ENCODE measurements around the gene EPS8. TPM values are rescaled to one million over a fixed set of nuclear protein-coding genes. Genes with fewer than 3 reads are reported as not detected.

The EPS8 gene
- total and polyA plus RNA-seq, 7 donors, result 47.7 to 132 (median 108) TPM

GRCh38 chr12:15831315-15831978 is 42.3 kb upstream of the EPS8 start:
- Histone ChIP-seq H3K36me3 (no peaks in the 10 kb centered on the region), H3K4me1 (no peaks in the 10 kb centered on the region), H3K9me3 (no peaks in the 10 kb centered on the region), H3K27ac (no peak overlapping the region), H3K4me3 (no peak overlapping the region), H3K27me3 (no peaks in the 10 kb centered on the region)
- TF ChIP-seq POLR2A (IDR thresholded peaks at IDR 0.05) (no peak), CTCF (IDR thresholded peaks at IDR 0.05) (no peak)
- intact Hi-C loops (cut with DNase I), result no loop called here
- DNase-seq, result no peak
- WGBS, 2 donors, result 89 to 92% methylated on average over 3 of the region's 3 CpGs

GRCh38 chr12:15830538-15830937 is 41.4 kb upstream of the EPS8 start:
- Histone ChIP-seq H3K27me3 (no peaks in the 10 kb centered on the region), H3K27ac (no peak overlapping the region), H3K4me1 (no peaks in the 10 kb centered on the region), H3K9me3 (no peaks in the 10 kb centered on the region), H3K4me3 (no peak overlapping the region), H3K36me3 (no peaks in the 10 kb centered on the region)
- intact Hi-C loops (cut with DNase I), result no loop called here
- no peak for DNase-seq
- 78 to 82% methylated on average over 3 of the region's 3 CpGs for WGBS, 2 donors
- TF ChIP-seq POLR2A (IDR thresholded peaks at IDR 0.05) (no peak), CTCF (IDR thresholded peaks at IDR 0.05) (no peak), POLR2AphosphoS5 (IDR thresholded peaks at IDR 0.05) (no peak), EP300 (IDR thresholded peaks at IDR 0.05) (no peak)

- H3K4me1 ChIP-seq, result no peaks in the 10 kb centered on the region
- intact Hi-C loops (cut with DNase I), result no loop called here
- 83 to 92% methylated on average over 3 of the region's 3 CpGs for WGBS, 2 donors
- no peak overlapping the region for H3K4me3 ChIP-seq
- TF ChIP-seq EP300 (IDR thresholded peaks at IDR 0.05), result no peak
- no peak for TF ChIP-seq POLR2A (IDR thresholded peaks at IDR 0.05)
- TF ChIP-seq POLR2AphosphoS5 (IDR thresholded peaks at IDR 0.05), result no peak
- no peak for TF ChIP-seq CTCF (IDR thresholded peaks at IDR 0.05)
- no peak for DNase-seq
- no peaks in the 10 kb centered on the region for H3K9me3 ChIP-seq
- no peaks in the 10 kb centered on the region for H3K27me3 ChIP-seq
- H3K36me3 ChIP-seq, result no peaks in the 10 kb centered on the region
- H3K27ac ChIP-seq, result no peak overlapping the region
Measured at GRCh38 chr12:15829949-15830348, 40.8 kb upstream of the EPS8 start.

- Histone ChIP-seq H3K27ac (no peak overlapping the region), H3K4me3 (no peak overlapping the region), H3K9me3 (no peaks in the 10 kb centered on the region), H3K36me3 (no peaks in the 10 kb centered on the region), H3K4me1 (no peaks in the 10 kb centered on the region), H3K27me3 (no peaks in the 10 kb centered on the region)
- TF ChIP-seq POLR2AphosphoS5 (IDR thresholded peaks at IDR 0.05), result no peak
- no peak for TF ChIP-seq CTCF (IDR thresholded peaks at IDR 0.05)
- no peak for TF ChIP-seq POLR2A (IDR thresholded peaks at IDR 0.05)
- TF ChIP-seq EP300 (IDR thresholded peaks at IDR 0.05), result no peak
- intact Hi-C loops (cut with DNase I), result no loop called here
- 96 to 97% methylated on average over 3 of the region's 3 CpGs for WGBS, 2 donors
- no peak for DNase-seq
Measured at GRCh38 chr12:15829255-15829654, 40.1 kb upstream of the EPS8 start.

- Histone ChIP-seq H3K9me3 (no peaks in the 10 kb centered on the region), H3K4me3 (no peak overlapping the region), H3K4me1 (no peaks in the 10 kb centered on the region), H3K27ac (no peak overlapping the region), H3K27me3 (no peaks in the 10 kb centered on the region), H3K36me3 (no peaks in the 10 kb centered on the region)
- DNase-seq, result no peak
- intact Hi-C loops (cut with DNase I), result no loop called here
- 22 to 53% methylated on average over 1 of the region's 1 CpG for whole genome bisulfite sequencing, 2 donors
- no peak for TF ChIP-seq EP300 (IDR thresholded peaks at IDR 0.05)
- TF ChIP-seq POLR2AphosphoS5 (IDR thresholded peaks at IDR 0.05), result no peak
- TF ChIP-seq POLR2A (IDR thresholded peaks at IDR 0.05), result no peak
Measured at GRCh38 chr12:15827136-15827535, 37.9 kb upstream of the EPS8 start.

All from sigmoid colon (tissue), 7 donors.